Measurements from ENCODE around the gene EPS15. TPM values are rescaled to one million over a fixed set of nuclear protein-coding genes. Genes with fewer than 3 reads are reported as not detected.

Gene EPS15
- total and polyA plus RNA-seq, 9 of the 15 experiments (the other 6 are each of a cell fraction or from before 2014, with no cell fraction given), result 23.1 to 69.0 (median 41.7) TPM

- TF ChIP-seq ETV1 (tag; conservative IDR thresholded peaks at IDR 0.05; ENCODE audit: low read depth), result peak; percentile 27; the same call in 1 of the 2 replicates
- TF ChIP-seq MITF (IDR thresholded peaks at IDR 0.05), result no peak
- TF ChIP-seq E2F3 (CRISPR knock-in tag; IDR thresholded peaks at IDR 0.05), result no peak
- TF ChIP-seq NONO (IDR thresholded peaks at IDR 0.05; ENCODE audit: low read depth in 2 of 2, low read length in 1 of 2), result peak in 1 of 2 experiments; percentile 74; a peak in 2 of 4 replicates
- TF ChIP-seq RREB1 (CRISPR knock-in tag; IDR thresholded peaks at IDR 0.05), result no peak
- no peak for TF ChIP-seq ZBTB1 (CRISPR knock-in tag; IDR thresholded peaks at IDR 0.05; ENCODE audit: borderline replicate concordance, low read depth)
- TF ChIP-seq DIDO1 (tag; IDR thresholded peaks at IDR 0.05; ENCODE audit: low read depth), result no peak
- no peak for TF ChIP-seq NFXL1 (CRISPR knock-in tag; IDR thresholded peaks at IDR 0.05)
- TF ChIP-seq SMAD4 (CRISPR knock-in tag; conservative IDR thresholded peaks at IDR 0.05), result peak; percentile 82
- no peak for TF ChIP-seq GTF3C2 (IDR thresholded peaks at IDR 0.05; ENCODE audit: borderline replicate concordance, extremely low read depth, insufficient read length)
- no peak for TF ChIP-seq MYC (IDR thresholded peaks at IDR 0.05; ENCODE audit: low read depth, low read length)
- no peak for TF ChIP-seq MYC (CRISPR knock-in tag; IDR thresholded peaks at IDR 0.05; ENCODE audit: borderline replicate concordance, low read depth)
- TF ChIP-seq ELK3 (CRISPR knock-in tag; IDR thresholded peaks at IDR 0.05), result no peak
- no peak for TF ChIP-seq SP1 (CRISPR knock-in tag; IDR thresholded peaks at IDR 0.05)
- TF ChIP-seq NCOA4 (IDR thresholded peaks at IDR 0.05; ENCODE audit: partially characterized antibody), result no peak
Measured at GRCh38 chr1:51519048-51519864, at the start of gene EPS15 (continued).

Measured in K562 (cell line).